H1 (cell line): ENCODE measurements around the gene LRWD1. TPM values are rescaled to one million over a fixed set of nuclear protein-coding genes. Genes with fewer than 3 reads are reported as not detected.

Experiments used
- CTCF ChIA-PET: fragments of 300-600 bp; sonication (Branson Sonifier 250); formaldehyde crosslinking; loops from one replicate; lab custom pipeline; 2021; ENCODE audit not compliant: partially characterized antibody; lab: Charles Lee
- POLR2A ChIA-PET: fragments of 300-600 bp; sonication (Branson Sonifier 250); formaldehyde crosslinking; loops from one replicate; lab custom pipeline; 2021; ENCODE audit warnings: inconsistent platforms; ENCODE audit not compliant: partially characterized antibody; lab: Charles Lee
- DNase-seq, 2 experiments: peaks; one replicate each; pipeline versions ENCODE4 v3.0.0 to v3.0.0-alpha.2; 2010 to 2022; ENCODE audit warnings: low spot score in 2 of 2, low read depth in 1 of 2, mixed read lengths in 1 of 2
- FAIRE-seq: peaks from 2 replicates; lab custom pipeline; 2011; peaks lifted over from hg19 to GRCh38; lab: Jason Lieb, UNC
- H2AFZ ChIP-seq: 2 replicates; pipeline ENCODE4 v1.8.1; 2012; ENCODE audit warnings: low read length, inconsistent platforms
- H2AK5ac ChIP-seq: 2 replicates; pipeline ENCODE4 v1.6.1; 2013; ENCODE audit warnings: low read depth, low read length
- H2BK120ac ChIP-seq: replicated peaks from 2 replicates; pipeline ENCODE3; 2013; ENCODE audit warnings: low read depth, low read length, inconsistent platforms
- H2BK12ac ChIP-seq: 2 replicates; pipeline ENCODE4 v1.6.1; 2013; ENCODE audit warnings: low read depth, low read length
- H2BK15ac ChIP-seq: 2 replicates; pipeline ENCODE4 v1.6.1; 2013; ENCODE audit warnings: low read length
- H2BK20ac ChIP-seq: 2 replicates; pipeline ENCODE4 v1.6.1; 2013; ENCODE audit warnings: low read length
- H2BK5ac ChIP-seq: 2 replicates; pipeline ENCODE4 v1.6.1; 2013; ENCODE audit warnings: low read depth, low read length
- H3K14ac ChIP-seq: 2 replicates; pipeline ENCODE4 v1.6.1; 2013; ENCODE audit warnings: inconsistent platforms; ENCODE audit not compliant: insufficient read length
- H3K18ac ChIP-seq: 2 replicates; pipeline ENCODE4 v1.6.1; 2013; ENCODE audit warnings: low read length; ENCODE audit errors: extremely low read depth
- H3K23ac ChIP-seq: 2 replicates; pipeline ENCODE4 v1.6.1; 2013; ENCODE audit warnings: inconsistent platforms; ENCODE audit not compliant: insufficient read length
- H3K23me2 ChIP-seq: 2 replicates; pipeline ENCODE4 v1.6.1; 2013; ENCODE audit warnings: low read depth, low read length
- H3K27ac ChIP-seq: 2 replicates; pipeline ENCODE4 v1.6.1; 2011; ENCODE audit warnings: low read depth, low read length, inconsistent platforms
- H3K27me3 ChIP-seq, 4 experiments: replicated peaks in 1 of 4; 1 replicate in 1 of 4; 2 replicates in 3 of 4; pipeline versions ENCODE4 v1.6.1 to v1.8.1; 2011 to 2013; ENCODE audit warnings: low read length in 3 of 4, mild to moderate bottlenecking in 3 of 4, inconsistent platforms in 2 of 4, mixed read lengths in 2 of 4, moderate library complexity in 1 of 4; ENCODE audit not compliant: control insufficient read depth in 3 of 4, insufficient read depth in 3 of 4; ENCODE audit errors: extremely low read depth in 1 of 4
- H3K36me3 ChIP-seq, 4 experiments: 2 replicates each; pipeline versions ENCODE4 v1.6.1 to v1.8.1; 2011 to 2013; ENCODE audit warnings: mild to moderate bottlenecking in 4 of 4, low read length in 3 of 4, moderate library complexity in 2 of 4, control low read depth in 1 of 4, inconsistent platforms in 1 of 4; ENCODE audit not compliant: insufficient read depth in 4 of 4, control insufficient read depth in 2 of 4
- H3K4ac ChIP-seq: replicated peaks from 2 replicates; pipeline ENCODE3; 2013; ENCODE audit warnings: low read length, low read depth, mixed read lengths, inconsistent platforms; ENCODE audit not compliant: insufficient read length
- H3K4me1 ChIP-seq, 4 experiments: replicated peaks in 1 of 4; 1 replicate in 1 of 4; 2 replicates in 3 of 4; pipeline versions ENCODE4 v1.6.1 to v1.8.1; 2011 to 2013; ENCODE audit warnings: low read length in 3 of 4, inconsistent platforms in 2 of 4, mixed read lengths in 1 of 4; ENCODE audit not compliant: insufficient read depth in 4 of 4, control insufficient read depth in 3 of 4
- H3K4me2 ChIP-seq, 2 experiments: 2 replicates each; pipeline versions ENCODE4 v1.6.1 to v1.8.1; 2011 to 2013; ENCODE audit warnings: low read depth in 2 of 2, low read length in 2 of 2, control low read depth in 1 of 2, inconsistent platforms in 1 of 2, mild to moderate bottlenecking in 1 of 2; ENCODE audit not compliant: insufficient read depth in 1 of 2
- H3K4me3 ChIP-seq, 4 experiments: fragments of 200-600, 300-600 bp in 1 of 4; sonication (generic), shearing (Covaris generic), sonication (Bioruptor Twin) in 1 of 4; 2 replicates each; pipeline versions ENCODE4 v1.5.1 to v1.8.1; 2011 to 2016; ENCODE audit warnings: low read length in 4 of 4, low read depth in 3 of 4, control low read depth in 2 of 4, inconsistent platforms in 2 of 4, mild to moderate bottlenecking in 2 of 4, mixed read lengths in 1 of 4, moderate library complexity in 1 of 4; ENCODE audit not compliant: insufficient read depth in 2 of 4; ENCODE audit errors: extremely low read depth in 1 of 4
- H3K56ac ChIP-seq: replicated peaks from 2 replicates; pipeline ENCODE3; 2013; ENCODE audit warnings: low read depth, mild to moderate bottlenecking, mixed read lengths, low read length, inconsistent platforms; ENCODE audit not compliant: insufficient read length
- H3K79me1 ChIP-seq: 2 replicates; pipeline ENCODE4 v1.6.1; 2013; ENCODE audit warnings: low read depth, low read length, control low read depth
- H3K79me2 ChIP-seq, 2 experiments: 2 replicates each; pipeline versions ENCODE4 v1.6.1 to v1.8.1; 2012 to 2013; ENCODE audit warnings: low read length in 2 of 2, mild to moderate bottlenecking in 2 of 2, inconsistent platforms in 1 of 2; ENCODE audit not compliant: insufficient read depth in 2 of 2, control insufficient read depth in 1 of 2
- H3K9ac ChIP-seq, 4 experiments: replicated peaks in 1 of 4; 1 replicate in 1 of 4; 2 replicates in 3 of 4; pipeline versions ENCODE4 v1.6.1 to v1.8.1; 2011 to 2013; ENCODE audit warnings: low read depth in 3 of 4, low read length in 3 of 4, control low read depth in 2 of 4, mild to moderate bottlenecking in 2 of 4, moderate library complexity in 2 of 4, inconsistent platforms in 1 of 4; ENCODE audit errors: extremely low read depth in 1 of 4
- H3K9me3 ChIP-seq, 2 experiments: 2 replicates each; pipeline versions ENCODE4 v1.6.1 to v1.8.1; 2012 to 2013; ENCODE audit warnings: mild to moderate bottlenecking in 2 of 2, moderate library complexity in 2 of 2, control low read depth in 1 of 2, inconsistent platforms in 1 of 2, low read depth in 1 of 2, low read length in 1 of 2, mixed read lengths in 1 of 2; ENCODE audit not compliant: insufficient read depth in 2 of 2
- H4K20me1 ChIP-seq, 2 experiments: replicated peaks in 1 of 2; 2 replicates each; pipeline versions ENCODE3 to v1.8.1; 2011 to 2013; ENCODE audit warnings: inconsistent platforms in 2 of 2, low read length in 2 of 2, mild to moderate bottlenecking in 1 of 2; ENCODE audit not compliant: insufficient read depth in 2 of 2, control insufficient read depth in 1 of 2
- H4K5ac ChIP-seq: 2 replicates; pipeline ENCODE4 v1.6.1; 2013; ENCODE audit warnings: low read length, low read depth, mixed read lengths, inconsistent platforms; ENCODE audit not compliant: insufficient read length
- H4K8ac ChIP-seq: 2 replicates; pipeline ENCODE4 v1.8.0; 2013; ENCODE audit warnings: mild to moderate bottlenecking, moderate library complexity, low read length, inconsistent platforms; ENCODE audit not compliant: insufficient read depth; ENCODE audit errors: extremely low read depth
- H4K91ac ChIP-seq: replicated peaks from 2 replicates; pipeline ENCODE3; 2013; ENCODE audit warnings: low read length, mixed read lengths, inconsistent platforms; ENCODE audit not compliant: insufficient read length
- BACH1 ChIP-seq: IDR thresholded peaks from 2 replicates; pipeline ENCODE4 v1.6.1; 2012; ENCODE audit warnings: low read length, improper control_type of control experiment
- CBX5 ChIP-seq: fragments of 300-800, 300-1000 bp; sonication (generic); IDR thresholded peaks from 2 replicates; pipeline ENCODE4 v1.7.1; 2016; ENCODE audit warnings: antibody characterized with exemption, low read length, low read depth
- CBX8 ChIP-seq: fragments of 300-800, 300-1000 bp; sonication (generic); IDR thresholded peaks from 2 replicates; pipeline ENCODE4 v1.7.1; 2016; ENCODE audit warnings: low read depth, low read length, borderline replicate concordance
- EP300 ChIP-seq, 2 experiments: IDR thresholded peaks; 1 replicate in 1 of 2; 2 replicates in 1 of 2; pipeline ENCODE4 v1.6.1; 2011 to 2012; ENCODE audit warnings: low read depth in 2 of 2, low read length in 2 of 2, mild to moderate bottlenecking in 2 of 2, borderline replicate concordance in 1 of 2, inconsistent platforms in 1 of 2, moderate library complexity in 1 of 2
- GABPA ChIP-seq: IDR thresholded peaks from 2 replicates; pipeline ENCODE4 v1.6.1; 2011; ENCODE audit warnings: mild to moderate bottlenecking, low read length, moderate library complexity, borderline replicate concordance; ENCODE audit not compliant: insufficient read depth
- HDAC2 ChIP-seq, 2 experiments: fragments of 300-600 bp in 1 of 2; sonication (generic) in 1 of 2; IDR thresholded peaks; 2 replicates each; pipeline ENCODE4 v1.6.1; 2011 to 2012; ENCODE audit warnings: low read depth in 2 of 2, low read length in 2 of 2, mild to moderate bottlenecking in 2 of 2, moderate library complexity in 2 of 2, borderline replicate concordance in 1 of 2, inconsistent platforms in 1 of 2
- KDM1A ChIP-seq: fragments of 200-600, 300-600 bp; sonication (generic); IDR thresholded peaks from 2 replicates; pipeline ENCODE4 v1.7.1; 2016; ENCODE audit warnings: mild to moderate bottlenecking, low read length, borderline replicate concordance
- POU5F1 ChIP-seq: IDR thresholded peaks from 2 replicates; pipeline ENCODE4 v1.6.1; 2011; ENCODE audit warnings: low read depth, mild to moderate bottlenecking, low read length, moderate library complexity
- SAP30 ChIP-seq: fragments of 300-600 bp; sonication (generic); IDR thresholded peaks from 2 replicates; pipeline ENCODE4 v1.7.1; 2012; ENCODE audit warnings: low read length, moderate library complexity, mild to moderate bottlenecking, inconsistent platforms; ENCODE audit not compliant: insufficient read depth, insufficient replicate concordance
- SP1 ChIP-seq: IDR thresholded peaks from 2 replicates; pipeline ENCODE4 v1.6.1; 2011; ENCODE audit warnings: low read depth, low read length
- TCF12 ChIP-seq: IDR thresholded peaks from 2 replicates; pipeline ENCODE4 v1.6.1; 2011; ENCODE audit warnings: low read depth, mild to moderate bottlenecking, low read length
- WGBS, 2 experiments: shearing (Covaris generic) in 1 of 2; methylation state at CpG; one replicate each; pipeline versions ENCODE4 v1.1.6 to v1.1.7; 2013 to 2015; ENCODE audit warnings: low lambda C conversion rate in 2 of 2, mixed read lengths in 2 of 2, inconsistent platforms in 1 of 2, low coverage in 1 of 2, missing lambda C conversion rate in 1 of 2; ENCODE audit not compliant: insufficient replicate concordance in 2 of 2, insufficient coverage in 1 of 2, insufficient read length in 1 of 2; ENCODE audit errors: extremely low coverage in 1 of 2, missing lambda C conversion rate in 1 of 2; 5-methylcytosine and 5-hydroxymethylcytosine counted together
- polyA plus RNA-seq, 7 experiments: library from polyadenylated mRNA; depleted of rRNA in 3 of 7; stranded (reverse) in 5 of 7; unstranded in 2 of 7; fragments of >200 nt in 5 of 7; fragments of 200-250 nt in 2 of 7; gene quantifications; 1 replicate in 5 of 7; 2 replicates in 1 of 7; 4 replicates in 1 of 7; pipeline versions ENCODE4 v1.2.1 to v1.2.3, GENCODE V29; 2011 to 2013; ENCODE audit warnings: missing spikeins in 2 of 7, mixed read lengths in 2 of 7
- total RNA-seq: library from RNA; stranded (reverse); fragmentation: NEBNext Ultra II Directional; extraction: Animal tissue kit (Norgen Biotek cat#: 25700); gene quantifications from 2 replicates; pipeline ENCODE4 v1.2.1, GENCODE V29; 2021
- TF ChIP-seq, protein P1 (sequence below): IDR thresholded peaks from 2 replicates; pipeline ENCODE4 v1.6.1; 2011; ENCODE audit warnings: low read length, improper control_type of control experiment

LRWD1 gene
- total and polyA plus RNA-seq, 2 of the 8 experiments (the other 6 are each of a cell fraction or from before 2014, with no cell fraction given): 23.4 to 26.8 TPM

DNA sequence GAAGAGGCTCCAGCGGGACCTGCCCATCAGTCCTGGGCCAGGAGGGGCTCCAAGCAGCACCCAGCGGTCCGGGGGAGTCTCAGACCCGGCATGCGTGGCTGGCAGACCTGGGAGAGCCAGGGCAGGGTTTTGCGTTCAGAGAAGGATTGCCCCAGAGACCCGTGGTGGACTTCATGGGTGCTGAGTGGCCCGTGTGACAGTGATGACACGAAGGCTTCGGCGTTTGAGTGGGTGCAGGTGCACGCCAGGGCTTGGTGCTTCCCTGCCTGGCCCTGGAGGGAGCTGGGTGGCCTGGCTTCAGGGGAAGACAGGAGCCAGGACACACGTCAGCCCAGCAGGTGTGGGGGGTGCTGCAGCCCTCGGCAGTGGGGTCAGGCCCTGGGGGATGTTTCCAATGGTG lies 17.5 kb upstream of the LRWD1 start:
- Histone ChIP-seq H3K56ac (no peak overlapping the region), H3K79me2 (no peaks in the 10 kb centered on the region), H3K27me3 (no peaks in the 10 kb centered on the region), H2BK5ac (no peak overlapping the region), H2AFZ (no peak overlapping the region), H4K91ac (no peak overlapping the region), H3K4me1 (peaks cover 0 to 3% (median 0%) of the 10 kb centered on the region in 4 experiments; a peak in 2 of 7 replicates), H3K18ac (no peak overlapping the region), H2AK5ac (no peak overlapping the region), H3K79me1 (no peaks in the 10 kb centered on the region), H2BK15ac (no peak overlapping the region), H3K9me3 (no peaks in the 10 kb centered on the region), H3K14ac (no peak overlapping the region), H4K20me1 (peaks cover 0 to 3% of the 10 kb centered on the region in 2 experiments), H3K36me3 (peaks cover 2 to 17% (median 6%) of the 10 kb centered on the region in 4 experiments; a peak in 5 of 8 replicates), H4K5ac (no peak overlapping the region), H2BK12ac (no peak overlapping the region), H3K4me3 (no peak overlapping the region), H3K9ac (no peak overlapping the region), H4K8ac (no peak overlapping the region), H3K4me2 (no peak overlapping the region), H3K27ac (no peak overlapping the region), H2BK20ac (no peak overlapping the region), H2BK120ac (no peak overlapping the region), H3K23ac (no peak overlapping the region), H3K23me2 (no peaks in the 10 kb centered on the region; the same call in 1 of the 2 replicates), H3K4ac (no peak overlapping the region)
- 91% methylated on average over 14 of the region's 14 CpGs; no CpG with 5 or more reads in 1 of the 2 experiments for WGBS, 2 experiments
- CTCF ChIA-PET: interaction anchor here (0.9 to 1.6 kb wide), 2 partner anchors 32 to 35 kb away, joined by 3 to 5 read pairs; no protein-coding TSS in a partner anchor
- POLR2A ChIA-PET: interaction anchor here (0.9 to 2.9 kb wide), 3 partner anchors 8 to 28 kb away, joined by 3 to 16 read pairs (median 4); no protein-coding TSS in a partner anchor
- FAIRE-seq: no peak
- DNase-seq: no peak
- TF ChIP-seq BACH1 (no peak), SAP30 (no peak), HDAC2 (IDR thresholded peaks at IDR 0.05; ENCODE audit: borderline replicate concordance in 1 of 2, low read depth in 2 of 2, low read length in 2 of 2) (no peak), KDM1A (no peak), CBX5 (no peak), GABPA (no peak), CBX8 (no peak), TCF12 (no peak), SP1 (no peak), EP300 (IDR thresholded peaks at IDR 0.05; ENCODE audit: borderline replicate concordance in 1 of 2, low read depth in 2 of 2, low read length in 2 of 2) (no peak), POU5F1 (no peak)
- TF ChIP-seq, protein P1, sequence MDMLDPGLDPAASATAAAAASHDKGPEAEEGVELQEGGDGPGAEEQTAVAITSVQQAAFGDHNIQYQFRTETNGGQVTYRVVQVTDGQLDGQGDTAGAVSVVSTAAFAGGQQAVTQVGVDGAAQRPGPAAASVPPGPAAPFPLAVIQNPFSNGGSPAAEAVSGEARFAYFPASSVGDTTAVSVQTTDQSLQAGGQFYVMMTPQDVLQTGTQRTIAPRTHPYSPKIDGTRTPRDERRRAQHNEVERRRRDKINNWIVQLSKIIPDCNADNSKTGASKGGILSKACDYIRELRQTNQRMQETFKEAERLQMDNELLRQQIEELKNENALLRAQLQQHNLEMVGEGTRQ: no peak
